GM12878 (cell line): ENCODE results near the gene TRAF5. TPM values are rescaled to one million over a fixed set of nuclear protein-coding genes. Genes with fewer than 3 reads are reported as not detected.

ENCODE experiments used
- BHLHE40 ChIP-seq, 2 experiments: fragments of 450-650 bp in 1 of 2; IDR thresholded peaks; 2 replicates each; pipeline ENCODE4 v1.6.1; 2011 to 2017; ENCODE audit warnings: low read depth in 2 of 2, borderline replicate concordance in 1 of 2, improper control_type of control experiment in 1 of 2, low read length in 1 of 2, mild to moderate bottlenecking in 1 of 2
- CHD2 ChIP-seq: IDR thresholded peaks from 2 replicates; pipeline ENCODE4 v1.6.1; 2011; ENCODE audit warnings: low read depth, low read length, improper control_type of control experiment, borderline replicate concordance
- CHD4 ChIP-seq: fragments of 200-600 bp; sonication (generic); IDR thresholded peaks from 2 replicates; pipeline ENCODE4 v1.6.1; 2016; ENCODE audit warnings: mild to moderate bottlenecking
- DPF2 ChIP-seq: fragments of 450-650 bp; IDR thresholded peaks from 2 replicates; pipeline ENCODE4 v1.6.1; 2017; ENCODE audit warnings: mild to moderate bottlenecking
- EED ChIP-seq: sonication (generic); IDR thresholded peaks from 2 replicates; pipeline ENCODE4 v1.6.1; 2016; ENCODE audit warnings: antibody characterized with exemption, low read depth
- FOS ChIP-seq: IDR thresholded peaks from 3 replicates; pipeline ENCODE4 v1.6.1; 2011; ENCODE audit warnings: borderline replicate concordance; ENCODE audit not compliant: insufficient read length; ENCODE audit errors: extremely low read depth
- GABPA ChIP-seq: IDR thresholded peaks from 2 replicates; pipeline ENCODE4 v1.6.1; 2014; ENCODE audit warnings: antibody characterized with exemption, low read depth, mild to moderate bottlenecking, inconsistent platforms
- RELA ChIP-seq: fragments of 450-650 bp; IDR thresholded peaks from 2 replicates; pipeline ENCODE4 v1.8.0; 2014; ENCODE audit warnings: borderline replicate concordance; ENCODE audit not compliant: partially characterized antibody
- SMARCA5 ChIP-seq: fragments of 450-650 bp; IDR thresholded peaks from 2 replicates; pipeline ENCODE4 v1.6.1; 2017; ENCODE audit warnings: mild to moderate bottlenecking
- SPI1 ChIP-seq: IDR thresholded peaks from 2 replicates; pipeline ENCODE4 v1.6.1; 2011; ENCODE audit warnings: low read depth, mild to moderate bottlenecking, low read length, moderate library complexity, borderline replicate concordance; ENCODE audit not compliant: insufficient read depth
- SREBF2 ChIP-seq: IDR thresholded peaks from 2 replicates; pipeline ENCODE4 v1.6.1; 2012; ENCODE audit warnings: mild to moderate bottlenecking, low read length
- SRF ChIP-seq, 2 experiments: IDR thresholded peaks; 2 replicates each; pipeline ENCODE4 v1.6.1; 2011; ENCODE audit warnings: low read depth in 2 of 2, low read length in 2 of 2, mild to moderate bottlenecking in 1 of 2, moderate library complexity in 1 of 2
- TCF3 ChIP-seq: IDR thresholded peaks from 2 replicates; pipeline ENCODE4 v1.6.1; 2012; ENCODE audit warnings: low read depth, mild to moderate bottlenecking, low read length, borderline replicate concordance; ENCODE audit not compliant: insufficient read depth
- WRNIP1 ChIP-seq: IDR thresholded peaks from 2 replicates; pipeline ENCODE4 v1.6.1; 2011; ENCODE audit warnings: low read depth, low read length, improper control_type of control experiment, borderline replicate concordance
- polyA plus RNA-seq, 11 experiments: library from polyadenylated mRNA; depleted of rRNA in 4 of 11; unstranded in 6 of 11; stranded (reverse) in 5 of 11; fragments of >200 nt; fragmentation: Nextera tagmentation in 4 of 11; fragmentation: Illumina TruSeq in 1 of 11; extraction: Ambion mirVana in 4 of 11; extraction: Trizol in 1 of 11; gene quantifications; 1 replicate in 1 of 11; 2 replicates in 10 of 11; pipeline versions ENCODE4 v1.2.1 to v1.2.3, GENCODE V29; 2011 to 2016; ENCODE audit warnings: inconsistent platforms in 2 of 11, missing spikeins in 2 of 11, low read depth in 1 of 11
- total RNA-seq, 4 experiments: library from RNA; depleted of rRNA in 3 of 4; stranded (reverse); fragments of >200 nt in 3 of 4; fragmentation: Illumina TruSeq in 1 of 4; extraction: Trizol in 1 of 4; gene quantifications; 2 replicates each; pipeline versions ENCODE4 v1.2.1 to v1.2.3, GENCODE V29; 2013 to 2021
- TF ChIP-seq, protein P1 (sequence below): fragments of 450-650 bp; IDR thresholded peaks from 2 replicates; pipeline ENCODE4 v1.6.1; 2018; ENCODE audit warnings: mild to moderate bottlenecking, low read depth, moderate library complexity; ENCODE audit not compliant: partially characterized antibody
- TF ChIP-seq, protein P2 (sequence below), 3 experiments: IDR thresholded peaks in 2 of 3; conservative IDR thresholded peaks in 1 of 3; 2 replicates each; pipeline ENCODE4 v1.5.1; 2011; ENCODE audit warnings: low read depth in 3 of 3, low read length in 3 of 3, mild to moderate bottlenecking in 3 of 3, control low read depth in 2 of 3, moderate library complexity in 2 of 3, inconsistent platforms in 1 of 3, mixed read lengths in 1 of 3; ENCODE audit not compliant: control insufficient read depth in 2 of 3, insufficient read depth in 1 of 3; ENCODE audit errors: extremely low read depth in 1 of 3
- TF ChIP-seq, protein P3 (sequence below): fragments of 150-350 bp; IDR thresholded peaks from 2 replicates; pipeline ENCODE4 v1.6.1; 2016; ENCODE audit warnings: low read depth, low read length

The TRAF5 gene
- total and polyA plus RNA-seq, 10 of the 15 experiments (the other 5 are each of a cell fraction or from before 2014, with no cell fraction given), result 10.6 to 36.5 (median 26.3) TPM

DNA sequence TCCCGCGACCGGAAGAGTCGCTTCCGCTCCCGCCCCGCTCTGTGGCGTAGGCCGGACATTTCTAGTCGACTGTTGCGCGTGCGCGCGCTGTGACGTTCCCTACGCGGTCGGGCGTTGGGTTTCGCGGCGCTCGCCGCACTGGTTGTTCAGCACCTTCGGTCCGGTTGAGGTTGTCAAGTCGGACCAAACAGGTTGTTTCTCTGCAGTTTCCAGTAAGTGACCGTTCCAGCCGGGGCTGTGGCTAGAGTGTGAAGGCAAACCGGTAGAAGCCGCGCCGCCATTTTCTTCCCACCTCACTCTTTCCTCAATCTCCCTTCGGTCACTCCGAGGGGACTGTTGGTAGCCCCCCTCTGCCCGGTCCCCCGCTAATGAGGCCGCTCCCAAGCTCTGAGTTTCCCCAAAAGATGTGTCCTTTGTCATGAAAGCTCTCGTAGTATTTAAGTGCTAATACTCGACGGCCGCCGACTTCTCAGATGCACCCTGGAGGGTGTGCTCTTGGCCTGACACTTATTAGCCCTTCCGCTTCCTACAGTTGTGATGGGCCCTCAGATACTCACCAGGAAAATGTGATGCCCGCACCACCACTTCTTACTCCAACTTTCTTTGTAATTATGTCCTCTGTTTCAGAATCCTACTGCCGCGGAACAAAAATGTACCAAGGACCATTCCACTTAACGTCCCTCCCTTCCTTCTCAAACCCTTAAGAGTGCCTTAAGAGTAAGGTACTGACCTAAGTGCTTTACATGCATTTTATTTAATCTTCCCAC, 56.3 kb downstream of the TRAF5 start (continued):
- TF ChIP-seq, protein P1, sequence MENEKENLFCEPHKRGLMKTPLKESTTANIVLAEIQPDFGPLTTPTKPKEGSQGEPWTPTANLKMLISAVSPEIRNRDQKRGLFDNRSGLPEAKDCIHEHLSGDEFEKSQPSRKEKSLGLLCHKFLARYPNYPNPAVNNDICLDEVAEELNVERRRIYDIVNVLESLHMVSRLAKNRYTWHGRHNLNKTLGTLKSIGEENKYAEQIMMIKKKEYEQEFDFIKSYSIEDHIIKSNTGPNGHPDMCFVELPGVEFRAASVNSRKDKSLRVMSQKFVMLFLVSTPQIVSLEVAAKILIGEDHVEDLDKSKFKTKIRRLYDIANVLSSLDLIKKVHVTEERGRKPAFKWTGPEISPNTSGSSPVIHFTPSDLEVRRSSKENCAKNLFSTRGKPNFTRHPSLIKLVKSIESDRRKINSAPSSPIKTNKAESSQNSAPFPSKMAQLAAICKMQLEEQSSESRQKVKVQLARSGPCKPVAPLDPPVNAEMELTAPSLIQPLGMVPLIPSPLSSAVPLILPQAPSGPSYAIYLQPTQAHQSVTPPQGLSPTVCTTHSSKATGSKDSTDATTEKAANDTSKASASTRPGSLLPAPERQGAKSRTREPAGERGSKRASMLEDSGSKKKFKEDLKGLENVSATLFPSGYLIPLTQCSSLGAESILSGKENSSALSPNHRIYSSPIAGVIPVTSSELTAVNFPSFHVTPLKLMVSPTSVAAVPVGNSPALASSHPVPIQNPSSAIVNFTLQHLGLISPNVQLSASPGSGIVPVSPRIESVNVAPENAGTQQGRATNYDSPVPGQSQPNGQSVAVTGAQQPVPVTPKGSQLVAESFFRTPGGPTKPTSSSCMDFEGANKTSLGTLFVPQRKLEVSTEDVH, result no peak
- TF ChIP-seq RELA (no peak), SREBF2 (no peak), EED (no peak), CHD2 (0 out of 2 replicates have a peak, but pooled peaks have one; percentile 16), CHD4 (no peak), SMARCA5 (no peak), SPI1 (peak; percentile 61; the same call in 1 of the 2 replicates), TCF3 (no peak), GABPA (peak; percentile 47), BHLHE40 (IDR thresholded peaks at IDR 0.05; ENCODE audit: borderline replicate concordance in 1 of 2, low read depth in 2 of 2, low read length in 1 of 2) (peak in 1 of 2 experiments; percentile 70; a peak in 3 of 4 replicates), SRF (IDR thresholded peaks at IDR 0.05; ENCODE audit: low read depth in 2 of 2, low read length in 2 of 2) (no peak), WRNIP1 (no peak), FOS (no peak), DPF2 (0 out of 2 replicates have a peak, but pooled peaks have one; percentile 53)
- TF ChIP-seq, protein P2, sequence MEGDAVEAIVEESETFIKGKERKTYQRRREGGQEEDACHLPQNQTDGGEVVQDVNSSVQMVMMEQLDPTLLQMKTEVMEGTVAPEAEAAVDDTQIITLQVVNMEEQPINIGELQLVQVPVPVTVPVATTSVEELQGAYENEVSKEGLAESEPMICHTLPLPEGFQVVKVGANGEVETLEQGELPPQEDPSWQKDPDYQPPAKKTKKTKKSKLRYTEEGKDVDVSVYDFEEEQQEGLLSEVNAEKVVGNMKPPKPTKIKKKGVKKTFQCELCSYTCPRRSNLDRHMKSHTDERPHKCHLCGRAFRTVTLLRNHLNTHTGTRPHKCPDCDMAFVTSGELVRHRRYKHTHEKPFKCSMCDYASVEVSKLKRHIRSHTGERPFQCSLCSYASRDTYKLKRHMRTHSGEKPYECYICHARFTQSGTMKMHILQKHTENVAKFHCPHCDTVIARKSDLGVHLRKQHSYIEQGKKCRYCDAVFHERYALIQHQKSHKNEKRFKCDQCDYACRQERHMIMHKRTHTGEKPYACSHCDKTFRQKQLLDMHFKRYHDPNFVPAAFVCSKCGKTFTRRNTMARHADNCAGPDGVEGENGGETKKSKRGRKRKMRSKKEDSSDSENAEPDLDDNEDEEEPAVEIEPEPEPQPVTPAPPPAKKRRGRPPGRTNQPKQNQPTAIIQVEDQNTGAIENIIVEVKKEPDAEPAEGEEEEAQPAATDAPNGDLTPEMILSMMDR (IDR thresholded peaks at IDR 0.05 in 2 of 3, conservative IDR thresholded peaks at IDR 0.05 in 1 of 3; ENCODE audit: control insufficient read depth in 2 of 3, extremely low read depth in 1 of 3, insufficient read depth in 1 of 3, low read depth in 3 of 3, low read length in 3 of 3), result no peak
- TF ChIP-seq, protein P3, sequence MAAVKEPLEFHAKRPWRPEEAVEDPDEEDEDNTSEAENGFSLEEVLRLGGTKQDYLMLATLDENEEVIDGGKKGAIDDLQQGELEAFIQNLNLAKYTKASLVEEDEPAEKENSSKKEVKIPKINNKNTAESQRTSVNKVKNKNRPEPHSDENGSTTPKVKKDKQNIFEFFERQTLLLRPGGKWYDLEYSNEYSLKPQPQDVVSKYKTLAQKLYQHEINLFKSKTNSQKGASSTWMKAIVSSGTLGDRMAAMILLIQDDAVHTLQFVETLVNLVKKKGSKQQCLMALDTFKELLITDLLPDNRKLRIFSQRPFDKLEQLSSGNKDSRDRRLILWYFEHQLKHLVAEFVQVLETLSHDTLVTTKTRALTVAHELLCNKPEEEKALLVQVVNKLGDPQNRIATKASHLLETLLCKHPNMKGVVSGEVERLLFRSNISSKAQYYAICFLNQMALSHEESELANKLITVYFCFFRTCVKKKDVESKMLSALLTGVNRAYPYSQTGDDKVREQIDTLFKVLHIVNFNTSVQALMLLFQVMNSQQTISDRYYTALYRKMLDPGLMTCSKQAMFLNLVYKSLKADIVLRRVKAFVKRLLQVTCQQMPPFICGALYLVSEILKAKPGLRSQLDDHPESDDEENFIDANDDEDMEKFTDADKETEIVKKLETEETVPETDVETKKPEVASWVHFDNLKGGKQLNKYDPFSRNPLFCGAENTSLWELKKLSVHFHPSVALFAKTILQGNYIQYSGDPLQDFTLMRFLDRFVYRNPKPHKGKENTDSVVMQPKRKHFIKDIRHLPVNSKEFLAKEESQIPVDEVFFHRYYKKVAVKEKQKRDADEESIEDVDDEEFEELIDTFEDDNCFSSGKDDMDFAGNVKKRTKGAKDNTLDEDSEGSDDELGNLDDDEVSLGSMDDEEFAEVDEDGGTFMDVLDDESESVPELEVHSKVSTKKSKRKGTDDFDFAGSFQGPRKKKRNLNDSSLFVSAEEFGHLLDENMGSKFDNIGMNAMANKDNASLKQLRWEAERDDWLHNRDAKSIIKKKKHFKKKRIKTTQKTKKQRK, result no peak
